Vagina (tissue), 2 donors: ENCODE measurements around the gene G3BP2. TPM values are rescaled to one million over a fixed set of nuclear protein-coding genes. Genes with fewer than 3 reads are reported as not detected.
"Not testable (repeated sequence)": the region's sequence is repeated elsewhere in the genome, so short reads cannot be mapped to it uniquely, and the experiment has no call there.

ENCODE experiments used
- DNase-seq, 2 donors: peaks; one replicate each; pipeline ENCODE4 v3.0.0-alpha.2; 2017; ENCODE audit errors: extremely low spot score in 2 of 2
- H3K27ac ChIP-seq: fragments of 200-600 bp; sonication (generic); one replicate; pipeline ENCODE4 v1.5.1; 2019
- H3K27me3 ChIP-seq: fragments of 200-600 bp; sonication (generic); one replicate; pipeline ENCODE4 v1.5.1; 2019
- H3K36me3 ChIP-seq, 2 donors: fragments of 200-600 bp; sonication (generic); one replicate each; pipeline ENCODE4 v1.5.1; 2017 to 2019
- H3K4me1 ChIP-seq: fragments of 200-600 bp; sonication (generic); one replicate; pipeline ENCODE4 v1.5.1; 2019
- H3K4me3 ChIP-seq, 2 donors: fragments of 200-600 bp; sonication (generic); 1 replicate in 1 of 2; 2 replicates in 1 of 2; pipeline ENCODE4 v1.5.1; 2016 to 2019
- H3K9me3 ChIP-seq: fragments of 200-600 bp; sonication (generic); one replicate; pipeline ENCODE4 v1.5.1; 2019
- CTCF ChIP-seq, 3 experiments: fragments of 450-650 bp in 2 of 3; fragments of 200-600 bp in 1 of 3; sonication (generic) in 1 of 3; IDR thresholded peaks; one replicate each; pipeline ENCODE4 v1.5.1; 2017 to 2019; ENCODE audit warnings: antibody characterized with exemption in 3 of 3, mild to moderate bottlenecking in 2 of 3, moderate library complexity in 2 of 3
- POLR2A ChIP-seq, 2 donors: fragments of 450-650 bp; IDR thresholded peaks; one replicate each; pipeline ENCODE4 v1.6.1; 2017; ENCODE audit warnings: antibody characterized with exemption in 2 of 2, mild to moderate bottlenecking in 2 of 2, moderate library complexity in 2 of 2
- POLR2AphosphoS5 ChIP-seq, 2 donors: sonication (generic); formaldehyde crosslinking; IDR thresholded peaks; one replicate each; pipeline ENCODE4 v1.9.0; 2017; ENCODE audit warnings: antibody characterized with exemption in 2 of 2, mild to moderate bottlenecking in 2 of 2, low read depth in 1 of 2; ENCODE audit not compliant: insufficient read depth in 1 of 2
- intact Hi-C: fragments of 100-400 bp; cut with DNase I; formaldehyde crosslinking; loops from one replicate; pipeline ENCODE4 v1.15.1; 2023
- total RNA-seq: library from RNA; depleted of rRNA; stranded (reverse); fragments of >200 nt; gene quantifications from one replicate; pipeline ENCODE4 v1.2.3, GENCODE V29; 2016

Gene G3BP2
- total RNA-seq, 1 donor from 2014 or later: 53.5 TPM

DNA sequence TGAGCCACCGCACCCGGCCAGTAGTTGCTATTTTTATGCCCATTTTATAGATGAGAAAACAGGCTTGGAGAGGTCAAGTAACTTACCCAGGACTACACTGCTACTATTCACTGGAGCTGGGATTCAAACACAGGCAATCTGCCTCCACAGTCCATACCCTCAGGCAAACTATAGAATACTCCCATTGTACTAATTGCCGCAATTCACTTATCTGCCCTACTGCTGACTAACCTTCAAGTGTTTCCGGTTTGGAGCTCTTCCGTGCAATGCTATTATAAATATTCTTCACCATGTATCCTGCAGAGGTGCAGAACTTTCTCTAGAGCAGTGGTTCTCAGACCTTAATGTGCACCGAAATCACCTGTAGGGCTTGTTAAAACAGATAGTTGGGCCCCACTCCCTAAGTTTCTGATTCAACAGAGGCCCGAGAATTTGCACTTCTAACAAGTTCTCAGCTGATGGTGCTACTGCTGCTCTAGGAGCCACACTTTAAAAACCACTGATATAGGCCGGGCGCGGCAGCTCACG, 1.9 kb upstream of the G3BP2 start:
- Histone ChIP-seq H3K9me3 (no peaks in the 10 kb centered on the region), H3K4me3 (no peak overlapping the region), H3K36me3 (no peaks in the 10 kb centered on the region), H3K4me1 (peaks cover 30% of the 10 kb centered on the region), H3K27ac (no peak overlapping the region), H3K27me3 (no peaks in the 10 kb centered on the region)
- TF ChIP-seq POLR2A (IDR thresholded peaks at IDR 0.05) (no peak), POLR2AphosphoS5 (IDR thresholded peaks at IDR 0.05; ENCODE audit: insufficient read depth in 1 of 2, low read depth in 1 of 2) (no peak), CTCF (IDR thresholded peaks at IDR 0.05) (no peak)
- intact Hi-C loops: no loop called here
- no peak for DNase-seq

- no peaks in the 10 kb centered on the region for H3K36me3 ChIP-seq
- intact Hi-C loops: loop anchor here (2.0 kb wide), 1 partner anchor 51 kb away; the partner anchor contains the start of gene USO1
- no peak for TF ChIP-seq CTCF (IDR thresholded peaks at IDR 0.05)
- no peaks in the 10 kb centered on the region for H3K9me3 ChIP-seq
- no peaks in the 10 kb centered on the region for H3K27me3 ChIP-seq
- H3K4me3 ChIP-seq: peak overlapping the region; percentile 62 to 96
- peaks cover 42% of the 10 kb centered on the region for H3K4me1 ChIP-seq
- DNase-seq: no peak
- peak overlapping the region; percentile 95 for H3K27ac ChIP-seq
Measured at GRCh38 chr4:75673959-75674328, 733 bp upstream of the G3BP2 start.

GRCh38 chr4:75672461-75673026, 667 bp downstream of the G3BP2 start:
- Histone ChIP-seq H3K9me3 (no peaks in the 10 kb centered on the region), H3K4me1 (peaks cover 56% of the 10 kb centered on the region), H3K4me3 (peak overlapping the region; percentile 62 to 96), H3K27me3 (no peaks in the 10 kb centered on the region), H3K36me3 (no peaks in the 10 kb centered on the region), H3K27ac (peak overlapping the region; percentile 95)
- intact Hi-C loops: loop anchor here (2.0 kb wide), 1 partner anchor 52 kb away; the partner anchor contains the start of gene USO1
- peak in 1 of 2 donors; percentile 89 for DNase-seq
- TF ChIP-seq POLR2A (IDR thresholded peaks at IDR 0.05) (no peak), CTCF (IDR thresholded peaks at IDR 0.05) (no peak), POLR2AphosphoS5 (IDR thresholded peaks at IDR 0.05; ENCODE audit: insufficient read depth in 1 of 2, low read depth in 1 of 2) (no peak)

- Histone ChIP-seq H3K9me3 (no peaks in the 10 kb centered on the region), H3K36me3 (no peaks in the 10 kb centered on the region), H3K27ac (peak overlapping the region; percentile 95), H3K4me3 (peak overlapping the region; percentile 62 to 96), H3K27me3 (no peaks in the 10 kb centered on the region), H3K4me1 (peaks cover 62% of the 10 kb centered on the region)
- TF ChIP-seq POLR2A (IDR thresholded peaks at IDR 0.05) (no peak), POLR2AphosphoS5 (IDR thresholded peaks at IDR 0.05; ENCODE audit: insufficient read depth in 1 of 2, low read depth in 1 of 2) (no peak), CTCF (IDR thresholded peaks at IDR 0.05) (no peak)
- DNase-seq: no peak
- intact Hi-C loops: loop anchor here (2.0 kb wide), 1 partner anchor 53 kb away; the partner anchor contains the start of gene USO1
Measured at GRCh38 chr4:75671802-75672421, 1.3 kb downstream of the G3BP2 start.

GRCh38 chr4:75668596-75668995, 4.6 kb downstream of the G3BP2 start:
- TF ChIP-seq POLR2A (IDR thresholded peaks at IDR 0.05) (no peak), CTCF (IDR thresholded peaks at IDR 0.05) (no peak), POLR2AphosphoS5 (IDR thresholded peaks at IDR 0.05; ENCODE audit: insufficient read depth in 1 of 2, low read depth in 1 of 2) (no peak)
- no peaks in the 10 kb centered on the region for H3K27me3 ChIP-seq
- no peaks in the 10 kb centered on the region for H3K36me3 ChIP-seq
- H3K27ac ChIP-seq: no peak overlapping the region
- DNase-seq: no peak
- H3K4me1 ChIP-seq: peaks cover 65% of the 10 kb centered on the region
- H3K9me3 ChIP-seq: no peaks in the 10 kb centered on the region
- intact Hi-C loops: no loop called here
- no peak overlapping the region for H3K4me3 ChIP-seq

GRCh38 chr4:75667636-75668035, 5.6 kb downstream of the G3BP2 start:
- H3K4me3 ChIP-seq, intact Hi-C loops, DNase-seq, H3K9me3 ChIP-seq, H3K27me3 ChIP-seq, H3K27ac ChIP-seq, H3K36me3 ChIP-seq: not testable (repeated sequence)
- H3K4me1 ChIP-seq: peaks cover 65% of the 10 kb centered on the region
